CD4-positive, CD25-positive, alpha-beta regulatory T cell (primary cell): ENCODE measurements around the gene LLGL1. TPM values are rescaled to one million over a fixed set of nuclear protein-coding genes. Genes with fewer than 3 reads are reported as not detected.

Source experiments
- ATAC-seq, 2 donors: fragments of 150-1000 bp; cut with Tn5 transposase; one replicate each; pipeline ENCODE4 v1.10.0; 2021; ENCODE audit warnings: low read depth in 2 of 2, moderate number of reproducible peaks in 2 of 2, moderate library complexity in 1 of 2
- DNase-seq, 3 donors: peaks; one replicate each; pipeline versions ENCODE4 v3.0.0 to v3.0.0-alpha.2; 2012 to 2022; ENCODE audit warnings: mixed read lengths in 1 of 3
- H3K27ac ChIP-seq: one replicate; pipeline ENCODE4 v1.7.0; 2013; ENCODE audit warnings: mild to moderate bottlenecking, low read length; ENCODE audit not compliant: insufficient read depth, poor library complexity, severe bottlenecking
- H3K27me3 ChIP-seq: one replicate; pipeline ENCODE4 v1.7.0; 2013; ENCODE audit warnings: low read length; ENCODE audit not compliant: control insufficient read depth, insufficient read depth
- H3K36me3 ChIP-seq: one replicate; pipeline ENCODE4 v1.7.0; 2013; ENCODE audit warnings: mild to moderate bottlenecking, low read length, moderate library complexity; ENCODE audit not compliant: control insufficient read depth, insufficient read depth
- H3K4me1 ChIP-seq: 2 replicates; pipeline ENCODE4 v1.7.0; 2013; ENCODE audit warnings: mild to moderate bottlenecking, low read length; ENCODE audit not compliant: insufficient read depth, control insufficient read depth, poor library complexity, severe bottlenecking
- H3K4me3 ChIP-seq: one replicate; pipeline ENCODE4 v1.7.0; 2013; ENCODE audit warnings: low read depth, mild to moderate bottlenecking, low read length, moderate library complexity
- H3K9me3 ChIP-seq, 2 experiments: 1 replicate in 1 of 2; 2 replicates in 1 of 2; pipeline ENCODE4 v1.7.0; 2013; ENCODE audit warnings: low read length in 2 of 2, mild to moderate bottlenecking in 1 of 2, moderate library complexity in 1 of 2; ENCODE audit not compliant: control insufficient read depth in 2 of 2
- H3K27ac Mint-ChIP-seq, 3 donors: one replicate each; pipeline ENCODE4 v1.8.0; 2020 to 2022; ENCODE audit warnings: mild to moderate bottlenecking in 3 of 3, mixed read lengths in 3 of 3, moderate library complexity in 2 of 3
- H3K27me3 Mint-ChIP-seq: one replicate; pipeline ENCODE4 v1.8.0; 2022; ENCODE audit warnings: mild to moderate bottlenecking, mixed read lengths
- H3K36me3 Mint-ChIP-seq: one replicate; pipeline ENCODE4 v1.8.0; 2020; ENCODE audit warnings: mixed read lengths
- H3K4me1 Mint-ChIP-seq, 4 donors: one replicate each; pipeline ENCODE4 v1.8.0; 2020 to 2022; ENCODE audit warnings: mixed read lengths in 4 of 4, mild to moderate bottlenecking in 1 of 4
- H3K4me3 Mint-ChIP-seq, 4 donors: one replicate each; pipeline ENCODE4 v1.8.0; 2020 to 2022; ENCODE audit warnings: mild to moderate bottlenecking in 4 of 4, mixed read lengths in 4 of 4, moderate library complexity in 3 of 4
- H3K9me3 Mint-ChIP-seq, 7 donors: one replicate each; pipeline ENCODE4 v1.8.0; 2020 to 2022; ENCODE audit warnings: mixed read lengths in 7 of 7, mild to moderate bottlenecking in 3 of 7, moderate library complexity in 2 of 7
- polyA plus RNA-seq, 4 donors: library from polyadenylated mRNA; unstranded; fragments of 300-500 nt; fragmentation: Illumina TruSeq; gene quantifications; one replicate each; pipeline ENCODE4 v1.2.3, GENCODE V29; 2021
- total RNA-seq: library from RNA; stranded (reverse); gene quantifications from one replicate; pipeline ENCODE4 v1.2.3, GENCODE V29; 2022

LLGL1 gene
- total and polyA plus RNA-seq, 5 donors from 2014 or later: 1.0 to 16.6 (median 2.0) TPM

DNA sequence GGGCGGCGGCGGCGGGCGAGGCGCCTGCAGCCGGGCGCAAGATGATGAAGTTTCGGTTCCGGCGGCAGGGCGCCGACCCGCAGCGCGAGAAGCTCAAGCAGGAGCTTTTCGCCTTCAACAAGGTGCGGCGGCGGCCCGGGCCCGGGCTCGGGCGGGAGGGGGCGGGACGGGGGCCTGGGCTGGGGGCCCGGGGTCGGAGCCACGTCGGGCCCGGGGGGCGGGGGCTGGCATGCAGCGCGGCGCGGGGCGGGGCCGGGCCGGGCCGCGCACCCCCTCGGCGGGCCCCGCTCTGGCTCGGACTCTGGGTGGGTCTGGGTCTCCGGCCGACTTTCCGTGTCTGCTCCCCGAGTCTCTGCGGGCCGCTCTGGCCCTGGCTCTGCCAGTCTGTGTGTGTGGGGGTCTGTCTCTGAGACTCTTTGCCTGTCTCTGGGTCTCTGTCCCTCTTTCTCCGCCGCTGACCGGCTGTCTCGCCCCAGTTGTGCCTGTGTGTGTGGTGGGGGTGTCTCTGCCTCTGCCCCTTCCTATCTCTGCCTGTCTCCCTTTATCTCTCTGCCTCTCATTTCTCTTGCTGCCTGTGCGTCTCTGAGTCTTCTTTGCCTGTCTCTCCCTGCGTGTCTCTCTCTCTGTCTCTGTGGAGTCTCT lies 328 bp downstream of the LLGL1 start:
- H3K4me3 Mint-ChIP-seq: peak overlapping the region; percentile 84 to 98 (median 94)
- peaks cover 18% of the 10 kb centered on the region for H3K4me1 ChIP-seq
- H3K36me3 Mint-ChIP-seq: no peaks in the 10 kb centered on the region
- H3K36me3 ChIP-seq: no peaks in the 10 kb centered on the region
- H3K27ac Mint-ChIP-seq: peak overlapping the region in 2 of 3 donors; percentile 96 to 98
- DNase-seq (peak in 2 of 3 donors; percentile 9 to 18), ATAC-seq (no peak)
- H3K9me3 ChIP-seq: no peaks in the 10 kb centered on the region
- H3K27me3 ChIP-seq: no peaks in the 10 kb centered on the region
- peaks cover 0 to 42% (median 16%) of the 10 kb centered on the region in 4 donors for H3K4me1 Mint-ChIP-seq
- H3K4me3 ChIP-seq: peak overlapping the region; percentile 82
- no peaks in the 10 kb centered on the region for H3K27me3 Mint-ChIP-seq
- peaks cover 0 to 2% (median 0%) of the 10 kb centered on the region in 7 donors for H3K9me3 Mint-ChIP-seq
- H3K27ac ChIP-seq: no peak overlapping the region

DNA sequence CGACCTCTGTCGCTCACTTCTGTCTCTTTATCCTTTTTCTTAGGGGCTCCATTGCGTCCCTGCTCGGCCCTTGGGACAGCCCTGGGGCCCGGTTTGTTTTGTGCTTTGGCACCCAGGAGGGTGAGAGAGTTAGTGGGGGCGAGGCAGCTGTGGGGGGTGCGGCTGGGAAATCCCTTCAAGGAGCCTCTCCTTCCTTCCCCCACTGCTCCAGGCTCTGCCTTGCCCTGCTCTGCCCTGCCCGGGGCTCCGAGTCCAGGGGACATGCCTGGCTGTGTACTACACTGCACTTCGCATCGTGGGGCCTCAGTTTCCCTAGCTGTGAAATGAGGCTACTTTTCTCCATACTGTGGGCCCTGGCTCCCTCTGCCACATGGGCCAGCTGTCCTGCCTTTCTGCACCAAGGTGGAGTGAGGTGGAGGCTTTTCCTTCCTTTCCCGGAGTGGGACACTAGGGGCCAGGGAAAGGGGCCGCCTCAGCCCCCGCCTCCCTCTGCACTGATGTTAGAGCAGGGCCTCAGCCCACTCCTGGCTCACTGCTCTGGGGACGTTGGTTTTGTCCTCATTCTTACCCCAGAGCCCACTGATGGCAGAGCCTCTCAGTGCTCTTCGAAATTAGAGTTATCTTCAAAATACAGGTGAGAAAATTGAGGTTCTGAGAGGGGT lies 980 bp downstream of the LLGL1 start:
- Histone ChIP-seq H3K27ac (no peak overlapping the region), H3K9me3 (no peaks in the 10 kb centered on the region), H3K4me3 (peak overlapping the region; percentile 82), H3K4me1 (peaks cover 18% of the 10 kb centered on the region), H3K27me3 (no peaks in the 10 kb centered on the region), H3K36me3 (no peaks in the 10 kb centered on the region)
- DNase-seq (no peak), ATAC-seq (no peak)
- peak overlapping the region; percentile 84 to 98 (median 94) for H3K4me3 Mint-ChIP-seq
- peak overlapping the region; percentile 74 to 98 (median 96) for H3K27ac Mint-ChIP-seq
- H3K36me3 Mint-ChIP-seq: no peaks in the 10 kb centered on the region
- H3K27me3 Mint-ChIP-seq: no peaks in the 10 kb centered on the region
- H3K4me1 Mint-ChIP-seq: peaks cover 0 to 42% (median 16%) of the 10 kb centered on the region in 4 donors
- peaks cover 0 to 2% (median 0%) of the 10 kb centered on the region in 7 donors for H3K9me3 Mint-ChIP-seq

DNA sequence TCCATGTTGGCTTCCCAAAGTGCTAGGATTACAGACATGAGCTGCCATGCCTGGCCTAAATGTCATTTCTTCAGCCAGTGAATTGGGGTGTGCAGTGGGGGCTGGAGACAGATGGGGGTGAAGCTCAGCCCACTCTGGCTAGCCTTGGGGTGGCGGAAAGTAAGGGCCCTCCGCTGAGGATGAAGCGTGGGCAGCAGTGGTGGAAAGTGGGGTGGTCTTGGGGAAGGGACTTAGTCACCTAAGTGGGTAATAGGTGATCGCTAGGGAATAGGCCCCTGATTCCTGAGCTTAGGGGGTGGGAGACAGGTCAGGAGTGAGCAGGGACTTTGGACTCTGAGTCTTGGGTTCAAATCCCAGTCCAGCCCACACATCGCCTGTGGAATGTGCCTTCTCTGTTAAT lies 2.2 kb downstream of the LLGL1 start:
- Mint-ChIP-seq H3K4me3 (peak overlapping the region in 3 of 4 donors; percentile 44 to 65 (median 53)), H3K27ac (peak overlapping the region in 1 of 3 donors; percentile 53), H3K36me3 (no peaks in the 10 kb centered on the region), H3K4me1 (peaks cover 0 to 42% (median 16%) of the 10 kb centered on the region in 4 donors), H3K27me3 (no peaks in the 10 kb centered on the region), H3K9me3 (peaks cover 0 to 2% (median 0%) of the 10 kb centered on the region in 7 donors)
- Histone ChIP-seq H3K9me3 (no peaks in the 10 kb centered on the region), H3K27me3 (no peaks in the 10 kb centered on the region), H3K36me3 (peaks cover 7% of the 10 kb centered on the region), H3K4me3 (no peak overlapping the region), H3K4me1 (peaks cover 18% of the 10 kb centered on the region), H3K27ac (no peak overlapping the region)
- DNase-seq (no peak), ATAC-seq (no peak)

DNA sequence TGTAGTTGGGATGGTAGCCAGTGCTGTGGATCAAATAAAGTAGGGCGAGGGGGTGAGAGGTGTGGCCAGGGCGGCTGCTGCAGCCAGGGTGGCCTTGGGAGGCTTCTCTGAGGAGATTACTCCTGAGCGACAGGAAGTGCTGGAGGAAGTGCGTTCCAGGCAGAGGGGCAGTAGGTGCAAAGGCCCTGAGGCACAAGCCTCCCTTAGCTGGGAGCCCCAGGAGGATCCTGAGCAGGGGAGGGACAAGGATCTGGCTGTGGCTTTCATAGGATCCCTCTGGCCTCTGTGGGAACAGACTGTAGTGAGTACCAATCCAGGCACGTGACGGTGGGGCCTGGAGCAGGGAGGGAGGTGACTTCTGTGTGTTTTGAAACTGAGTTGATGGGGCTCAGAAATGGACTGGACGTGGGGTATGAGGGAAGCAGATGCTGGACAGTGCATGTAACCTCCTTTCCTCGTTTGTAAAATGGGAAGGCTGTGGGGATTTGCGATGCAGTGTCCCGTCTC lies 2.8 kb downstream of the LLGL1 start:
- Mint-ChIP-seq H3K36me3 (no peaks in the 10 kb centered on the region), H3K27me3 (no peaks in the 10 kb centered on the region), H3K4me3 (peak overlapping the region in 2 of 4 donors; percentile 27 to 65), H3K9me3 (peaks cover 0 to 2% (median 0%) of the 10 kb centered on the region in 7 donors), H3K4me1 (peaks cover 0 to 42% (median 16%) of the 10 kb centered on the region in 4 donors), H3K27ac (peak overlapping the region in 1 of 3 donors; percentile 33)
- Histone ChIP-seq H3K27me3 (no peaks in the 10 kb centered on the region), H3K4me3 (no peak overlapping the region), H3K4me1 (peaks cover 18% of the 10 kb centered on the region), H3K36me3 (peaks cover 7% of the 10 kb centered on the region), H3K9me3 (no peaks in the 10 kb centered on the region), H3K27ac (no peak overlapping the region)
- DNase-seq (no peak), ATAC-seq (no peak)

DNA sequence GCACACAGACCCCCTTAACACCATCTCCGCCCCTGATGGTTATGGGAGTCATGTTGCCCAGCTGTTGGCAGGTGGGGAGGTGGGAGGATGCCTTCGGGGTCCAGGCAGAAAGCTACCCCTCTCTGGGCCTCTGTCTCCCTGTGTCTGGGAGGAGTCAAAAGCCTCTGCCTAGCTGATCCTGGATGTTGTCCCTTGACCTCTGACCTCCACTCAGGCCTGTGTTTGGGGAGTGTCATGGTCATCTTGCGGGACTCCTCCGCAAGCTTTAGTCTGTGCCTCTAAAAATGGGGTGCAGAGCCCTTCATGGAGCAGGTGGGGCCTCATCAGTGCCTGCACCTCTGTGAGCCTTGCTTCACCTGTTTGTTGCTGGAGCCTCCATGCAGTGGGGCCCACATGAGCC lies 3.8 kb downstream of the LLGL1 start:
- Histone ChIP-seq H3K27me3 (no peaks in the 10 kb centered on the region), H3K4me1 (peaks cover 18% of the 10 kb centered on the region), H3K27ac (no peak overlapping the region), H3K4me3 (no peak overlapping the region), H3K9me3 (no peaks in the 10 kb centered on the region), H3K36me3 (peaks cover 10% of the 10 kb centered on the region)
- ATAC-seq: no peak
- Mint-ChIP-seq H3K4me3 (peak overlapping the region in 1 of 4 donors; percentile 65), H3K36me3 (no peaks in the 10 kb centered on the region), H3K27ac (no peak overlapping the region), H3K27me3 (no peaks in the 10 kb centered on the region), H3K4me1 (peaks cover 0 to 42% (median 16%) of the 10 kb centered on the region in 4 donors), H3K9me3 (peaks cover 0 to 2% (median 0%) of the 10 kb centered on the region in 7 donors)
- DNase-seq: no peak

DNA sequence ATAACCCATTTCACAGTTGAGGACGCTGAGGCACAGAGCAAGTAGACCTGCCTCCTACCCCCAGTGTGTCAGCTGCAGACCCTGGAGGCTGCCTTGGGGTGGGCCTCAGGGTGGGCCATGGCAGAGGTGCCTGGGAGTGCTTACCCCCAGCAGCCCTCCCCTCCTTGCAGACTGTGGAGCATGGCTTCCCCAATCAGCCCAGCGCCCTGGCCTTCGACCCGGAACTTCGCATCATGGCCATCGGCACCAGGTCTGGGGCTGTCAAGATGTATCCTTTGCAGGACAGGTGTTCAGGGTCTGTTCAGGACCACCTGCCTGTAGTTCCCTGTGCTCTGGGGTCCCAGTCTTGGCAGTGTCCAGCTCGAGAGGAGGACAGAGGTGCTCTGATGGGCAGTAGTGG lies 4.3 kb downstream of the LLGL1 start:
- no peaks in the 10 kb centered on the region for H3K27me3 ChIP-seq
- no peak overlapping the region for H3K27ac Mint-ChIP-seq
- peaks cover 0 to 41% (median 16%) of the 10 kb centered on the region in 4 donors for H3K4me1 Mint-ChIP-seq
- H3K9me3 Mint-ChIP-seq: peaks cover 0 to 2% (median 0%) of the 10 kb centered on the region in 7 donors
- ATAC-seq (no peak), DNase-seq (no peak)
- no peak overlapping the region for H3K27ac ChIP-seq
- H3K27me3 Mint-ChIP-seq: no peaks in the 10 kb centered on the region
- H3K4me1 ChIP-seq: peaks cover 17% of the 10 kb centered on the region
- no peak overlapping the region for H3K4me3 ChIP-seq
- H3K36me3 Mint-ChIP-seq: peaks cover 3% of the 10 kb centered on the region
- no peak overlapping the region for H3K4me3 Mint-ChIP-seq
- peaks cover 13% of the 10 kb centered on the region for H3K36me3 ChIP-seq
- no peaks in the 10 kb centered on the region for H3K9me3 ChIP-seq

DNA sequence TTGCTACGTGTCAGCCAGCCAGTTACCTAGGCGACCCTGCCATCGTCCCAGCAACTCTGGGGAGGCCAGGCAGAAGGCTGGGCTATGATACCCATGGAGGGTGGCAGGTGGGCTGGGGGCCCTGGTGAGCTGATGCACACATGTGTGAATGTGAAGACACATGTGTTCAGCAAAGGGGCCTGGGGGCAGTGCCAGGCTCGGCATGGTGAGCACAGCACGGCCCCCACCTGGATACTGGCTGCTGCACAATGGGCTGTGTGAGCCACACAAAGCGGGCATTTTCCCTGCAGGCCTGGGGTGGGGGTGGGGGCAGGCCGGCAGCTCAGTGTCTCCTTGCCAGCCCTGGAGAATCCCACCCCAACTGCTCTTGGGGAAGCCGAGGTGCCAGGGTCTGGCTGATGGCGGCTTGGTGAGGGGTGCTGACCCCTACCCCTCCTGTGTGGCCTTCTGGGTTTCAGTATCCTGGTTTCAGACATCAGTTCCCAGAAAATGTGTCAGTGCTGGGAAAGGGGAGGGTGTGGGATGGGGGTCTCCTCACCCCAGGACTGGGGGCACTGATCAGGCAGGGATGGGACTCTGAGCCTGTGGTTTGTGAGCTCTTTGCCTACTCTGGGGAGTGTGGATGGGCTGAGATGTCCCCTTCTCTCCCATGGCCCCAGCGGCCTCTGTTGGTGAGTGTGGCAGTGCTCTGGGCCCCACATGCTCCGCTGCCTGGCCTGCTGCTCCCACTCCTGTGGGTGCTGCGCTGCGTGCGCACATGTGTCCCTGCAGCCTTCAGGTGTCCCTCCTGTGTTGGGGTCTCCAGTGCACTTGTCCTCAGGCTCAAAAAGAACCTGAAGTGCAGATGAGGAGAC lies 5.1 kb downstream of the LLGL1 start:
- no peak for ATAC-seq
- peaks cover 7% of the 10 kb centered on the region for H3K36me3 Mint-ChIP-seq
- no peaks in the 10 kb centered on the region for H3K27me3 Mint-ChIP-seq
- no peak overlapping the region for H3K27ac Mint-ChIP-seq
- no peak overlapping the region for H3K4me3 ChIP-seq
- H3K4me1 ChIP-seq: peaks cover 13% of the 10 kb centered on the region
- H3K9me3 Mint-ChIP-seq: peaks cover 0 to 2% (median 0%) of the 10 kb centered on the region in 7 donors
- no peak overlapping the region for H3K4me3 Mint-ChIP-seq
- H3K27me3 ChIP-seq: no peaks in the 10 kb centered on the region
- no peak overlapping the region for H3K27ac ChIP-seq
- H3K4me1 Mint-ChIP-seq: peaks cover 0 to 38% (median 16%) of the 10 kb centered on the region in 4 donors
- no peak for DNase-seq
- no peaks in the 10 kb centered on the region for H3K9me3 ChIP-seq
- H3K36me3 ChIP-seq: peaks cover 13% of the 10 kb centered on the region
